IgD-negative memory B cell (primary cell): ENCODE data around the gene GCHFR. TPM values are rescaled to one million over a fixed set of nuclear protein-coding genes. Genes with fewer than 3 reads are reported as not detected.

Experiments
- H3K27ac Mint-ChIP-seq, 3 donors: one replicate each; pipeline ENCODE4 v1.8.0; 2020 to 2022; ENCODE audit warnings: mild to moderate bottlenecking in 3 of 3, mixed read lengths in 3 of 3, moderate library complexity in 1 of 3
- H3K27me3 Mint-ChIP-seq: one replicate; pipeline ENCODE4 v1.8.0; 2021; ENCODE audit warnings: mixed read lengths
- H3K36me3 Mint-ChIP-seq: one replicate; pipeline ENCODE4 v1.8.0; 2020; ENCODE audit warnings: mild to moderate bottlenecking, mixed read lengths
- H3K4me1 Mint-ChIP-seq, 3 donors: one replicate each; pipeline ENCODE4 v1.8.0; 2020 to 2022; ENCODE audit warnings: mixed read lengths in 3 of 3, mild to moderate bottlenecking in 1 of 3
- H3K4me3 Mint-ChIP-seq, 4 donors: one replicate each; pipeline ENCODE4 v1.8.0; 2020 to 2022; ENCODE audit warnings: mild to moderate bottlenecking in 4 of 4, mixed read lengths in 4 of 4, moderate library complexity in 3 of 4
- H3K9me3 Mint-ChIP-seq, 3 donors: one replicate each; pipeline ENCODE4 v1.8.0; 2020 to 2021; ENCODE audit warnings: mixed read lengths in 3 of 3, mild to moderate bottlenecking in 1 of 3
- polyA plus RNA-seq: library from polyadenylated mRNA; unstranded; fragments of 300-500 nt; fragmentation: Illumina TruSeq; gene quantifications from one replicate; pipeline ENCODE4 v1.2.3, GENCODE V29; 2021

Gene GCHFR
- polyA plus RNA-seq, 1 donor from 2014 or later: 44.2 TPM

- peak overlapping the region in 1 of 3 donors; percentile 25 for H3K27ac Mint-ChIP-seq
- peaks cover 4 to 7% (median 6%) of the 10 kb centered on the region in 3 donors for H3K4me1 Mint-ChIP-seq
- no peak overlapping the region for H3K4me3 Mint-ChIP-seq
- H3K27me3 Mint-ChIP-seq: no peaks in the 10 kb centered on the region
- H3K36me3 Mint-ChIP-seq: no peaks in the 10 kb centered on the region
- no peaks in the 10 kb centered on the region for H3K9me3 Mint-ChIP-seq
These were observed 18.9 kb downstream of the GCHFR start for GRCh38 chr15:40782609-40783227.

- H3K27ac Mint-ChIP-seq: peak overlapping the region in 1 of 3 donors; percentile 41
- H3K4me1 Mint-ChIP-seq: peaks cover 4 to 12% (median 7%) of the 10 kb centered on the region in 3 donors
- no peaks in the 10 kb centered on the region for H3K36me3 Mint-ChIP-seq
- H3K9me3 Mint-ChIP-seq: no peaks in the 10 kb centered on the region
- H3K27me3 Mint-ChIP-seq: no peaks in the 10 kb centered on the region
- no peak overlapping the region for H3K4me3 Mint-ChIP-seq
These were observed 21.3 kb downstream of the GCHFR start for GRCh38 chr15:40785164-40785563.

- H3K4me1 Mint-ChIP-seq: peaks cover 4 to 12% (median 7%) of the 10 kb centered on the region in 3 donors
- no peak overlapping the region for H3K4me3 Mint-ChIP-seq
- H3K9me3 Mint-ChIP-seq: no peaks in the 10 kb centered on the region
- peak overlapping the region in 1 of 3 donors; percentile 41 for H3K27ac Mint-ChIP-seq
- no peaks in the 10 kb centered on the region for H3K27me3 Mint-ChIP-seq
- no peaks in the 10 kb centered on the region for H3K36me3 Mint-ChIP-seq
These were observed 21.9 kb downstream of the GCHFR start for GRCh38 chr15:40785814-40786213.

GRCh38 chr15:40787344-40787841 is 23.5 kb downstream of the GCHFR start:
- H3K9me3 Mint-ChIP-seq: no peaks in the 10 kb centered on the region
- H3K36me3 Mint-ChIP-seq: no peaks in the 10 kb centered on the region
- H3K27me3 Mint-ChIP-seq: no peaks in the 10 kb centered on the region
- peaks cover 9 to 12% (median 9%) of the 10 kb centered on the region in 3 donors for H3K4me1 Mint-ChIP-seq
- peak overlapping the region in 1 of 3 donors; percentile 41 for H3K27ac Mint-ChIP-seq
- H3K4me3 Mint-ChIP-seq: no peak overlapping the region

GRCh38 chr15:40787991-40788390 is 24.1 kb downstream of the GCHFR start:
- Mint-ChIP-seq H3K36me3 (no peaks in the 10 kb centered on the region), H3K27me3 (no peaks in the 10 kb centered on the region), H3K9me3 (no peaks in the 10 kb centered on the region), H3K4me3 (no peak overlapping the region), H3K27ac (peak overlapping the region in 1 of 3 donors; percentile 41), H3K4me1 (peaks cover 6 to 10% (median 7%) of the 10 kb centered on the region in 3 donors)

GRCh38 chr15:40789119-40789518 is 25.3 kb downstream of the GCHFR start:
- Mint-ChIP-seq H3K4me3 (no peak overlapping the region), H3K27me3 (no peaks in the 10 kb centered on the region), H3K4me1 (peaks cover 6 to 12% (median 8%) of the 10 kb centered on the region in 3 donors), H3K9me3 (no peaks in the 10 kb centered on the region), H3K36me3 (peaks cover 2% of the 10 kb centered on the region), H3K27ac (peak overlapping the region in 1 of 3 donors; percentile 56)

- Mint-ChIP-seq H3K36me3 (peaks cover 2% of the 10 kb centered on the region), H3K4me3 (no peak overlapping the region), H3K9me3 (no peaks in the 10 kb centered on the region), H3K27ac (no peak overlapping the region), H3K4me1 (peaks cover 6 to 12% (median 8%) of the 10 kb centered on the region in 3 donors), H3K27me3 (no peaks in the 10 kb centered on the region)
These were observed 26.1 kb downstream of the GCHFR start for GRCh38 chr15:40789999-40790398.

GRCh38 chr15:40790718-40791117 is 26.9 kb downstream of the GCHFR start:
- H3K4me3 Mint-ChIP-seq: no peak overlapping the region
- peaks cover 6 to 12% (median 9%) of the 10 kb centered on the region in 3 donors for H3K4me1 Mint-ChIP-seq
- H3K27me3 Mint-ChIP-seq: no peaks in the 10 kb centered on the region
- no peaks in the 10 kb centered on the region for H3K9me3 Mint-ChIP-seq
- H3K27ac Mint-ChIP-seq: peak overlapping the region in 1 of 3 donors; percentile 43
- H3K36me3 Mint-ChIP-seq: peaks cover 2% of the 10 kb centered on the region

GRCh38 chr15:40792394-40792793 is 28.5 kb downstream of the GCHFR start:
- Mint-ChIP-seq H3K4me1 (peaks cover 9 to 13% (median 12%) of the 10 kb centered on the region in 3 donors), H3K9me3 (no peaks in the 10 kb centered on the region), H3K36me3 (peaks cover 2% of the 10 kb centered on the region), H3K27me3 (no peaks in the 10 kb centered on the region), H3K4me3 (no peak overlapping the region), H3K27ac (peak overlapping the region in 1 of 3 donors; percentile 69)

- no peaks in the 10 kb centered on the region for H3K9me3 Mint-ChIP-seq
- H3K27ac Mint-ChIP-seq: no peak overlapping the region
- H3K4me3 Mint-ChIP-seq: no peak overlapping the region
- H3K36me3 Mint-ChIP-seq: peaks cover 5% of the 10 kb centered on the region
- H3K4me1 Mint-ChIP-seq: peaks cover 13 to 18% (median 14%) of the 10 kb centered on the region in 3 donors
- H3K27me3 Mint-ChIP-seq: no peaks in the 10 kb centered on the region
These were observed 29.5 kb downstream of the GCHFR start for GRCh38 chr15:40793216-40793989.

GRCh38 chr15:40796041-40796440 is 32.2 kb downstream of the GCHFR start:
- Mint-ChIP-seq H3K9me3 (no peaks in the 10 kb centered on the region), H3K27ac (no peak overlapping the region), H3K4me3 (no peak overlapping the region), H3K27me3 (no peaks in the 10 kb centered on the region), H3K36me3 (peaks cover 12% of the 10 kb centered on the region), H3K4me1 (peaks cover 14 to 25% (median 15%) of the 10 kb centered on the region in 3 donors)

- Mint-ChIP-seq H3K4me1 (peaks cover 14 to 27% (median 15%) of the 10 kb centered on the region in 3 donors), H3K27me3 (no peaks in the 10 kb centered on the region), H3K9me3 (no peaks in the 10 kb centered on the region), H3K36me3 (peaks cover 12% of the 10 kb centered on the region), H3K27ac (no peak overlapping the region), H3K4me3 (no peak overlapping the region)
These were observed 32.6 kb downstream of the GCHFR start for GRCh38 chr15:40796512-40796911.

- Mint-ChIP-seq H3K9me3 (no peaks in the 10 kb centered on the region), H3K4me3 (peak overlapping the region in 1 of 4 donors; percentile 32), H3K4me1 (peaks cover 17 to 28% (median 19%) of the 10 kb centered on the region in 3 donors), H3K27me3 (no peaks in the 10 kb centered on the region), H3K27ac (no peak overlapping the region), H3K36me3 (peaks cover 12% of the 10 kb centered on the region)
These were observed 35.7 kb downstream of the GCHFR start for GRCh38 chr15:40799523-40799922.

GRCh38 chr15:40803076-40803475 is 39.2 kb downstream of the GCHFR start:
- Mint-ChIP-seq H3K4me3 (peak overlapping the region in 1 of 4 donors; percentile 50), H3K4me1 (peaks cover 22 to 29% (median 25%) of the 10 kb centered on the region in 3 donors), H3K36me3 (peaks cover 12% of the 10 kb centered on the region), H3K27ac (no peak overlapping the region), H3K27me3 (no peaks in the 10 kb centered on the region), H3K9me3 (no peaks in the 10 kb centered on the region)

GRCh38 chr15:40803688-40804087 is 39.8 kb downstream of the GCHFR start:
- H3K36me3 Mint-ChIP-seq: peaks cover 7% of the 10 kb centered on the region
- H3K4me1 Mint-ChIP-seq: peaks cover 23 to 26% (median 25%) of the 10 kb centered on the region in 3 donors
- H3K27ac Mint-ChIP-seq: no peak overlapping the region
- H3K9me3 Mint-ChIP-seq: no peaks in the 10 kb centered on the region
- H3K27me3 Mint-ChIP-seq: no peaks in the 10 kb centered on the region
- peak overlapping the region in 2 of 4 donors; percentile 39 to 50 for H3K4me3 Mint-ChIP-seq
